ENCODE measurements around the gene ACACA.

The ACACA gene

DNA sequence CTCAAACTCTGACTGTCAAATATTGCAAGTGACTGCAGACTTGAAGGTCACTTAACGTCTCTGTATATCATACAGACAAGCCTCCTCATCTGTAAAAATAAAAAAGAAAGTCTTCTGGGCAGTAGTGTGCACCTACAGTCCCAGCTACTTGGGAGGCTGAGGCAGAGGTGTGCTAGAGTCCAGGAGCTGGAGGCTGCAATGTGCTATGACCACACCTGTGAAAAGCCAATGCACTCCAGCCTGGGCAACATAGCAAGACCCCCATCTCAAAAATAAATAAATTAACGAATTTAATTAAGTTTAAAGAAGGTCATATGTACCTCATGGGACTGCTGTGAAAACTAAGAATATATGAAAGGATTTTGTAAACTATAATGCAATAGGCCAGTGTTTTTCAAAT is 65.8 kb downstream of the ACACA start:
- DNase-seq: no peak

GRCh38 chr17:37339321-37339720 is 67.3 kb downstream of the ACACA start:
- DNase-seq: no peak

- DNase-seq: no peak
Observed at GRCh38 chr17:37338847-37339246, 67.8 kb downstream of the ACACA start.

DNA sequence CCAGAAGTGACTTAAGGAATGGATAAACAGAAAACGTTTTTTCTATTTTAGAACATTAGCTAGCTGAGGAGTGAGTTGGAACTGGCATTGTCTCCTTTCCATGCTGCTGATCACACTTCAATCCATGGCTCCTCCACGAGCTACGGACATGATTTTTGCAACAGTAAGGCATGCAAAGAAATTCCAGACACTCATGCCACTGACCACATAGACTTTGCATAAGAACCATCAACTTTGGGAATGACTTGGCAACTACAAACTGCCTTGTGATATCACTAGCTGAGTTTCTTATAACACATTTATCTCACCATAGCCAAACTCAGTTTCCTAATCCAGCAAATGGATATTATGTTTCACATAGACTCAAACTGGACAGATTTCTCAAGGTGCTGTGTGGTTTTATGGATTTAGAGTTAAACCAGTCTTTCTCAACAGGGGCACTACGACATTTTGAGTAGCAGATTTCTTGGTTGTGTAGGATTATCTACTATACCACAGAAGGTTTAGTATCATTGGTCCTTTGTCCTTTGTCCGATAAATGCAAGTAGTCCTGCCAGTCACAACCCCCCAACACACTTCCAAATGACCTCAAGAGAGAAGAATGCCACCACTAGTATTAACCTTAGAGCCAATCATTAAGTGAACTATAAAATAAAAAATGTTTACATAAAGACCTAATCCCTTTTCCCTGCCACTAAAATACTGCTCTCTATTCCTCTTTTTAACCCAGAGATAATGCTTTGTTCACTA is 79.1 kb downstream of the ACACA start:
- DNase-seq: no peak

- DNase-seq: no peak
Observed at GRCh38 chr17:37322826-37323561, 83.6 kb downstream of the ACACA start.

GRCh38 chr17:37322106-37322505 is 84.5 kb downstream of the ACACA start:
- DNase-seq: no peak

DNA sequence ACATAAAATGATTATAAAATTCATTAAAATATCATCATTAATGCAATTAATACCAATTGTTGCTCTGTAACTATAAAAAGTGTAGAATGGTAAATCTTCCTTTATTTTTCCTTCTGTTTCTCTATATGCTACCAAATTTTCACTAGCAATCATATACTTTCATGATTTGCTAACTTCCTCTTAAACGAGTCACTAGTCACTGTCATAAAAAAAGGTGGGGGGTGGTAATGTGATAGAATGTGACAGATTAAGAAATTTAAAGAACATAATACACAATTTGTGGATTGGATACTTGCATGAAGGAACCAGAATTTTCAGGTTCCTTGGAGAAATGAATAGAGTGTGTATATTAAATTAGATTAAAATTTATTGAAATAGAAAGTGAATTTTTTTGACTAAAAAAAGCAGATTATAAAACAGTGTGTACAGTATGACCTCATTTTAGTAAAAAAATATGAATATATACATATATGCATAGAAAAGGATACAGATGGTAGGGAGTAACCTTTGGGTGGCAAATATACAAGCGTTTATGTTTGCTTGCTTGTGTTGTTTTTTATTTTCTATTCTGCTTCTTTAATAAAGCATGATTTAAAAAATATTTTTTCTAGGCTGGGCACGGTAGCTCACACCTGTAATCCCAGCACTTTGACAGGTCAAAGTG is 87.6 kb downstream of the ACACA start:
- peak; percentile 54 for DNase-seq

- peak; percentile 21 for DNase-seq
Observed at GRCh38 chr17:37317867-37318266, 88.8 kb downstream of the ACACA start.

GRCh38 chr17:37315601-37316000 is 91.0 kb downstream of the ACACA start:
- DNase-seq: no peak

DNA sequence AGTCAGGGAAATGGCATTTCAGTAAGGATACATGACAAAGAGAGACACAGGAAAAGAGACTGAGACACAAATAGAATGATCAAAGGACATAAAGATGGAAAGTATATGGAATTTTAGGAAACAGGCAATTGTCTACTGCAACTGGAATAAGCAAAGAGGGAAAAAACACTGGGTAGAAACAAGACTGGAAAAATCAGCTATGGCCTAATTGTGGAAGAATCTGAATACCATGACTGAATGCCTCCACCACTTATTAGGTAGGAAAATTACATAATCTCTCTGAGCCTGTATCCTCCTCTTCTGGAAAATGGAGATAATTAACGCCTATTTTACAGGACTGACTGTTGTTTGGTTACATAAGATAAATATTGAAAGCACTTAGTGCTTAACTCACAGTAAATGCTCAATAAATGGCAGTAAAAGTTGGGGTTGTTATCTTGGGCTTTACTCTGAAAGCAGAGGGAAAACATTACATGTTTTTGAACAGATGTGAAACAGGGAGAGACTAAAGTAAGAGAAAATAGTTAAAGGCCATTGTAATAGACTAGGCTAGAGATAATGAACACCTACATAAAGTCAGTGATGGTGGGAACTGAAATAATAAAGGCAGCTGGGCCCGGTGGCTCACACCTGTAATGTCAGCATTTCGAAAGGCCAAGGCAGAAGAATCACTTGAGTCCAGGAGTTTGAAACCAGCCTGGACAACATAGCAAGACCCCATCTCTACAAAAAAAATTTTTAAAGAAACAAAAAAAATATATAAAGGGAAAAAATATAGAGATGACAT is 94.3 kb downstream of the ACACA start:
- DNase-seq: no peak

DNA sequence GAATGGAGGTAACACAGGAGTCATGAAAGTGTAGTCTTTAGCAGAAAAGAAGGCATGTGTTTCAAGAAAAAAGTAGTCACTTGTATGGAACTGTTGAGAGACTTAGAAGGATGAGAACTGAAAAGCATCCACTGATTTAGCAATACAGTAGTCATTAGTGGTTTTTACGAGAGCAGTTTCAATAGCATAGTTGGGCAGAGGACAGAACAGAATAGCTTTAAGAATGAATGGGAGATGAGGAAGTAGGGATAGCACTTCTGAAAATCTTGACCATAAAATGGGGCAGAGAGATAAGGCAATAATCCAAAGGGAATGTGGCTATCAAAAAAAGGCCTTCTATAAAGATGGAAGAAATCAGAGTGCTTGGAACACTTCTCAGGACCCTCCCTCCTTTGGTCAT is 95.7 kb downstream of the ACACA start:
- peak; percentile 22 for DNase-seq

DNA sequence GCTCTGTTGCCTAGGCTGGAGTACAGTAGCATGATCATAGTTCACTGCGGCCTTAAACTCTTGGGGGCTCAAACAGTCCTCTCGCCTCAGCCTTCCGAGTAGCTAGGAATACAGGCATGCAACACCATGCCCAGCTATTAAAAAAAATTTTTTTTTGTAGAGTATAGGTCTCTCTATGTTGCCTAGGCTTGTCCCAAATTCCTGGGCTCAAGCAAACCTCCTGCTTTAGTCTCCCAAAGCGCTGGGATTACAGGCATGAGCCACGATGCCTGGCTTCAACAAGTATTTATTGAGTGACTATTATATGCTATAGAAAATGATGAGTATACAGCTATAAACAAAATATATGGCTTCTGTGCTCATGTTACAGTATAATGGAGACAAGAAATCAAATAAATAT is 97.6 kb downstream of the ACACA start:
- DNase-seq: no peak

DNA sequence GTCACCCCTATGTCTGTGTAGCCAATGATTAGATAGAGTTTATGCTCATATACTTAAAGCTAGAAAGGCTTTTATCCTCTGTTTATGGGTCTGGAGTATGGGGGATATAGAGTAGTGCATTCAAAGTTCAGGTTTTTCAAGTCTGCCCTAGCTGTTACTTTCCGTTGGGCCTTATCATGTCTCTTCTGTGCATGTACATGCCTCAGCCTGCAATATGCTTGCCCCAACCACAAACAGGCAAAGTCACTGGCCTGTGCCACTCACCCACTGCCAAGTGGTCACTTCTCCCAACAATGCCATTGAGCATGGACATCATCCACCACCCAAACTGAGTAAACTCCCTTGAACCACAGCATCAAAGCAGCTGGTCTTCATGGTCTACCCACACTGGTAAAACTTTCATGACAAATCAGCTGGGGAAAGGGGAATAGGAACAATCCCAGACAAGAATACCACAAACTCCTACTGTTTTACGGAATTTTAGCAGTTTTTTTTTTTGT is 101.2 kb downstream of the ACACA start:
- DNase-seq: no peak

DNA sequence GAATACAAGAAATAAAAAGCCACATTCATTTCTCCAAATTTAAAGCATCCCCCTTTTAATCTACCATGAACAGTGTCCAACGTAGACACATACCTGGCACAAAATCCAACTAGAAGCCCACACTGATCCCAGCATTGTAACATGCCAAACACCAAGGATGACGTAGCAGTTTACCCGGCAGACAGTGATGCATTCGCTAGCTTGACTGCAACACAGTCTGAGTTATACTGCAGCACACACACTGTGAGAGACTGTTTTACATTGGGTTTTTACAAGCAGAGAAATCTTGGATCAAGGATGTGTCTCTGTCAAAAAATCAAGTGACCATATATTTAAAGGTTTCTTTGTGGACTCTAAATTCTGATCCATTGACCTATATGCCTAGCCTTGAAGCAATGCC is 105.3 kb downstream of the ACACA start:
- no peak for DNase-seq

DNA sequence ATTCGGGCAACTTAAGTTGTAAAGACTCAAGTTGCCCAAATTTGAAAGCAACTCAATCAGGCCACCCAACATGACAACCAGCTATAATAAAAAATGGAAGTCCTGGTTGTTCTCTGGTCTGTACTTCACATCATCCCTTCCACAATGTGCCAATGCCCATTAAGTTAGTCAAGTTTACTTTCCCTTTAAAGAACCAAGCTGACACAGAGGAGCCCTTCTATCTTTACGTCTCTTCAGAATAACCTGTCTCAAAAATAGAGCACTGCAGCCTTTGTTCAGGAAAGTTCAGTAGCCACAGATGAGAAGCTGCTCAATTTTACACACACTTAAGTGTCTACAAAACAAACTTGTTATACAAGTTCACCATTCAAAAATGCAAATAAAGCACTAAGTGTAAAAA is 106.0 kb downstream of the ACACA start:
- no peak for DNase-seq

- no peak for DNase-seq
Observed at GRCh38 chr17:37299257-37299980, 107.2 kb downstream of the ACACA start.

DNA sequence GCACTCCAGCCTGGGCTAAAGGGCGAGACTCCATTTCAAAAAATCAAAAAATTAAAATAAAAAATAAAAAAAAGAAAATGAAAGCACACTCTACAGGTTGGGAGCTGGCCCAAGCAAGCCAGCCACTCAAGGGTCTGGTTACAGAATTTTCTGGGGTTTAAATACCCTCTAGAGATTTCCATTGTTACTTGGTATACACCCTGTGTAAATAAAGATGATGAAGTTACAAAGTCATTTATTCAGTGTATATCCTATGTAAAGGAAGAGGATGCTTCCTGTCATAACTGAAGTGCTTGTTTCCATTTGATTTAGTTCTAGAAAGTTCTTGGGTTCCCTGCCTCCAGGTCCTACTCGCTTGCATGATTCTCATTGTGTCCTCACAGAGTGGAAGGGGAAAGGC is 110.7 kb downstream of the ACACA start:
- DNase-seq: no peak

- no peak for DNase-seq
Observed at GRCh38 chr17:37294888-37295287, 111.7 kb downstream of the ACACA start.

- no peak for DNase-seq
Observed at GRCh38 chr17:37293770-37294169, 112.9 kb downstream of the ACACA start.

DNA sequence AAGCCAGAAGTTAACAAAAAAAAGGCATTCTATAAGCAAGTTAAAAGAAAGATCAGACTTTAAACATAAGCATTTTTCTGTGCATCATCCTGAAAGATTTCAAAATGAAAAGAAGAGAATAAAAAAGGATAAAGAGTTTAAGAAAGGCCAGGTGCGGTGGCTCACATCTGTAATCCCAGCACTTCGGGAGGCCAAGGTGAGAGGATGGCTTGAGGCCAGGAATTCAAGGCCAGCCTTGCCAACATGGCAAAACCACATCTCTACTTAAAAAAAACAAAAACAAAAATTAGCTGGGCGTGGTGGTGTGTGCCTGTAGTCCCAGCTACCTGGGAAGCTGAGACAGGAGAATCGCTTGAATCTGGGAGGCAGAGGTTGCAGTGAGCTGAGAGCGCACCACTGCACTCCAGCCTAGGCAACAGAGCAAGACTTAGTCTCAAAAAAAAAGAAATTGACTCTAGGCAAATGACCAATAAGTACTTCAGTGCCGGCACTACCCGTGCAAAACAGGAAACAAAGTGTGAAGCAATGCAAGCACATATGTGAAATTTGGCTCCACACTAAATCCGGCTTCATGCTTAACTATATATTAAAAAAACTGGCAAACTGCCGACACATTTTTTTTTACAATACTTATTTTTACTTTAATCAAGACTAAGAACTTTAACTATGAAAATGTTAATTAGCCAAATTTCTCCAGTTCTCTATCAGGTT is 114.1 kb downstream of the ACACA start:
- peak; percentile 65 for DNase-seq

GRCh38 chr17:37291351-37291750 is 115.3 kb downstream of the ACACA start:
- DNase-seq: no peak

GRCh38 chr17:37286430-37286829 is 120.2 kb downstream of the ACACA start:
- no peak for DNase-seq

Data from suppressor macrophage treated with lipopolysaccharide for 4 hours (primary cell).